Ovary (tissue), 9 donors: Measurements from ENCODE around the gene TSSK1B. TPM values are rescaled to one million over a fixed set of nuclear protein-coding genes. Genes with fewer than 3 reads are reported as not detected.

Source experiments
- DNase-seq, 5 donors: peaks; one replicate each; pipeline ENCODE4 v3.0.0-alpha.2; 2019 to 2020
- H3K27ac ChIP-seq, 2 donors: fragments of 200-600 bp; one replicate each; pipeline versions ENCODE4 v1.5.1 to v1.8.0; 2019 to 2022
- H3K27me3 ChIP-seq: fragments of 200-600 bp; one replicate; pipeline ENCODE4 v1.8.0; 2022
- H3K36me3 ChIP-seq: fragments of 200-600 bp; sonication (generic); one replicate; pipeline ENCODE4 v1.5.1; 2019
- H3K4me1 ChIP-seq: one replicate; pipeline ENCODE4 v1.8.1; 2013; ENCODE audit warnings: mild to moderate bottlenecking, moderate library complexity; ENCODE audit not compliant: insufficient read depth
- H3K4me3 ChIP-seq: fragments of 200-600 bp; sonication (generic); one replicate; pipeline ENCODE4 v1.5.1; 2017
- H3K9me3 ChIP-seq, 2 donors: fragments of 200-600 bp in 1 of 2; sonication (generic) in 1 of 2; one replicate each; pipeline versions ENCODE4 v1.5.1 to v1.8.1; 2013 to 2019; ENCODE audit warnings: mild to moderate bottlenecking in 1 of 2, moderate library complexity in 1 of 2
- EP300 ChIP-seq: sonication (generic); formaldehyde crosslinking; IDR thresholded peaks from one replicate; pipeline ENCODE4 v1.6.1; 2017; ENCODE audit warnings: antibody characterized with exemption
- POLR2A ChIP-seq: fragments of 450-650 bp; IDR thresholded peaks from one replicate; pipeline ENCODE4 v1.6.1; 2017; ENCODE audit warnings: antibody characterized with exemption, mild to moderate bottlenecking, moderate library complexity
- WGBS, 3 donors: extraction: QIAGEN DNeasy Blood & Tissue Kit in 1 of 3; methylation state at CpG; one replicate each; pipeline versions ENCODE4 v1.1.5 to v1.1.7; 2013 to 2017; 5-methylcytosine and 5-hydroxymethylcytosine counted together
- intact Hi-C, 4 donors: fragments of 100-400 bp; cut with DNase I; formaldehyde crosslinking; loops; one replicate each; pipeline versions ENCODE4 v1.11.0 to v1.15.1; 2022 to 2023
- polyA plus RNA-seq, 2 donors: library from polyadenylated mRNA; stranded (reverse); fragments of 200-250 nt in 1 of 2; fragments of 350-450 nt in 1 of 2; fragmentation: Illumina TruSeq in 1 of 2; extraction: RNeasy Lipid Tissue Mini Kit (QIAGEN cat#74804) in 1 of 2; gene quantifications; one replicate each; pipeline ENCODE4 v1.2.3, GENCODE V29; 2013 to 2014
- total RNA-seq, 7 donors: library from RNA; depleted of rRNA in 2 of 7; stranded (reverse); fragments of >200 nt in 2 of 7; fragmentation: NEBNext Ultra II Directional in 3 of 7; extraction: Animal tissue kit (Norgen Biotek cat#: 25700) in 3 of 7; gene quantifications; one replicate each; pipeline versions ENCODE4 v1.1.0 to v1.2.4, GENCODE V29; 2016 to 2023
- TF ChIP-seq, protein P1 (sequence below), 3 donors: fragments of 450-650 bp in 2 of 3; fragments of 200-600 bp in 1 of 3; IDR thresholded peaks; one replicate each; pipeline versions ENCODE4 v1.5.1 to v1.8.0; 2016 to 2022; ENCODE audit warnings: antibody characterized with exemption in 3 of 3, mild to moderate bottlenecking in 1 of 3
- donor health status: DM: no; HTN: no; CAD: no; lungs with moderate emphysema.
- donor health status: DM: no; HTN: no; CAD: no.
- donor health status: Bipolar disorder and iron deficiency.
- donor health status: DM: yes; HTN: yes; CAD: no.
- donor health status: DM: no; HTN: no; CAD: no.
- donor health status: DM: yes; HTN: yes; CAD: no.

TSSK1B gene
- total and polyA plus RNA-seq, 9 donors = 0.08 to 0.15 TPM; not detected in 7

DNA sequence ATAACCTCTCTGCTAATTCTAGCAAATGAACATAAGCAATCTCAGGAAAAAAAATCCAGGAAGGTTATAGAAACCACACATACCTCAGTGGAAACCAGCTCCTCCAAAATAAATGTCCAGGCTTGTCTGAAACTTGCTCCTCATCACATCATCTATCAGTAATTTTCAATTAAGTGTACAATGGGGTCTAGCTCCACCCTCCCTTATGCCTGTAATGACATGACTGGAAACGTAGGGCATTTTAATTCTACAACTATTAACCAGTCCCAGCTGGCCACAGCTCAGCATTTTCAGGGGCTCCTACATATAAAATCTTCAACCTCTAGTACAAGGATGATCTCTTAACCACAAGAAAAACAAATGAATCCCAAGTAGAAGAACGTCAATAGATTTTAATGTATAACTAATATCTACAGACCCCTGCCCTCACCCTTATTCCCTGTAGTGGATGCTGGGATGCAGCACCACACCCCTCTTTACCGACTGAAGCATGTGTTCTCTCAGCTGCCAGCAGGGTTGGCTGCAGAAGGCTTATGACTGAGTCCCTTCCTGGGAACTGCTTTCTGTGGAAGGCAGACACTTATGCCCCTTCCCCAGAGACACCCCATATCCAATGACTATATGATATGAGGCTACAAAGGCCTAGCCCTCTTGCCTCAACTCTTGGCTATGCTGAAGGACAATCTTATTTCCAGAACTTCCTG, 6.8 kb downstream of the TSSK1B start:
- 79 to 83% (median 81%) methylated on average over 3 of the region's 3 CpGs for WGBS, 3 donors
- H3K9me3 ChIP-seq = no peaks in the 10 kb centered on the region
- TF ChIP-seq, protein P1, sequence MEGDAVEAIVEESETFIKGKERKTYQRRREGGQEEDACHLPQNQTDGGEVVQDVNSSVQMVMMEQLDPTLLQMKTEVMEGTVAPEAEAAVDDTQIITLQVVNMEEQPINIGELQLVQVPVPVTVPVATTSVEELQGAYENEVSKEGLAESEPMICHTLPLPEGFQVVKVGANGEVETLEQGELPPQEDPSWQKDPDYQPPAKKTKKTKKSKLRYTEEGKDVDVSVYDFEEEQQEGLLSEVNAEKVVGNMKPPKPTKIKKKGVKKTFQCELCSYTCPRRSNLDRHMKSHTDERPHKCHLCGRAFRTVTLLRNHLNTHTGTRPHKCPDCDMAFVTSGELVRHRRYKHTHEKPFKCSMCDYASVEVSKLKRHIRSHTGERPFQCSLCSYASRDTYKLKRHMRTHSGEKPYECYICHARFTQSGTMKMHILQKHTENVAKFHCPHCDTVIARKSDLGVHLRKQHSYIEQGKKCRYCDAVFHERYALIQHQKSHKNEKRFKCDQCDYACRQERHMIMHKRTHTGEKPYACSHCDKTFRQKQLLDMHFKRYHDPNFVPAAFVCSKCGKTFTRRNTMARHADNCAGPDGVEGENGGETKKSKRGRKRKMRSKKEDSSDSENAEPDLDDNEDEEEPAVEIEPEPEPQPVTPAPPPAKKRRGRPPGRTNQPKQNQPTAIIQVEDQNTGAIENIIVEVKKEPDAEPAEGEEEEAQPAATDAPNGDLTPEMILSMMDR (IDR thresholded peaks at IDR 0.05) = no peak
- TF ChIP-seq EP300 (no peak), POLR2A (no peak)
- no peaks in the 10 kb centered on the region for H3K4me1 ChIP-seq
- DNase-seq = no peak
- no peak overlapping the region for H3K4me3 ChIP-seq
- intact Hi-C loops = no loop called here
- no peak overlapping the region for H3K27ac ChIP-seq
- no peaks in the 10 kb centered on the region for H3K36me3 ChIP-seq
- no peaks in the 10 kb centered on the region for H3K27me3 ChIP-seq

- intact Hi-C loops = no loop called here
- WGBS, 3 donors = 90 to 93% (median 91%) methylated on average over 3 of the region's 3 CpGs
- Histone ChIP-seq H3K27ac (no peak overlapping the region), H3K4me3 (no peak overlapping the region), H3K9me3 (no peaks in the 10 kb centered on the region), H3K27me3 (no peaks in the 10 kb centered on the region), H3K36me3 (no peaks in the 10 kb centered on the region), H3K4me1 (no peaks in the 10 kb centered on the region)
- TF ChIP-seq POLR2A (no peak), EP300 (no peak)
- TF ChIP-seq, protein P1 (IDR thresholded peaks at IDR 0.05) = no peak
- no peak for DNase-seq
Measured at GRCh38 chr5:113425909-113426308, 8.9 kb downstream of the TSSK1B start.

GRCh38 chr5:113421693-113422092, 13.1 kb downstream of the TSSK1B start:
- intact Hi-C loops = no loop called here
- TF ChIP-seq EP300 (no peak), POLR2A (no peak)
- TF ChIP-seq, protein P1 (IDR thresholded peaks at IDR 0.05) = no peak
- Histone ChIP-seq H3K27ac (no peak overlapping the region), H3K4me1 (no peaks in the 10 kb centered on the region), H3K9me3 (no peaks in the 10 kb centered on the region), H3K36me3 (no peaks in the 10 kb centered on the region), H3K4me3 (no peak overlapping the region), H3K27me3 (no peaks in the 10 kb centered on the region)
- WGBS, 3 donors = 85 to 94% (median 86%) methylated on average over 2 of the region's 2 CpGs
- DNase-seq = no peak

- Histone ChIP-seq H3K4me3 (no peak overlapping the region), H3K27ac (no peak overlapping the region), H3K27me3 (no peaks in the 10 kb centered on the region), H3K9me3 (no peaks in the 10 kb centered on the region), H3K4me1 (no peaks in the 10 kb centered on the region), H3K36me3 (no peaks in the 10 kb centered on the region)
- no peak for DNase-seq
- intact Hi-C loops = no loop called here
- WGBS, 3 donors = 92 to 96% (median 93%) methylated on average over 6 of the region's 6 CpGs
- TF ChIP-seq POLR2A (no peak), EP300 (no peak)
- TF ChIP-seq, protein P1 (IDR thresholded peaks at IDR 0.05) = no peak
Measured at GRCh38 chr5:113405530-113405929, 29.3 kb downstream of the TSSK1B start.
